Right kidney (tissue), 1 donor: ENCODE data around the gene ACOT9.
A peak's percentile ranks its signal among the peaks of the same experiment; 100 is the strongest.
"Not testable (repeated sequence)": the region's sequence is repeated elsewhere in the genome, so short reads cannot be mapped to it uniquely, and the experiment has no call there.

Source experiments
- DNase-seq: peaks from one replicate; pipeline ENCODE4 v3.0.0-alpha.2; 2016

ACOT9 gene

DNA sequence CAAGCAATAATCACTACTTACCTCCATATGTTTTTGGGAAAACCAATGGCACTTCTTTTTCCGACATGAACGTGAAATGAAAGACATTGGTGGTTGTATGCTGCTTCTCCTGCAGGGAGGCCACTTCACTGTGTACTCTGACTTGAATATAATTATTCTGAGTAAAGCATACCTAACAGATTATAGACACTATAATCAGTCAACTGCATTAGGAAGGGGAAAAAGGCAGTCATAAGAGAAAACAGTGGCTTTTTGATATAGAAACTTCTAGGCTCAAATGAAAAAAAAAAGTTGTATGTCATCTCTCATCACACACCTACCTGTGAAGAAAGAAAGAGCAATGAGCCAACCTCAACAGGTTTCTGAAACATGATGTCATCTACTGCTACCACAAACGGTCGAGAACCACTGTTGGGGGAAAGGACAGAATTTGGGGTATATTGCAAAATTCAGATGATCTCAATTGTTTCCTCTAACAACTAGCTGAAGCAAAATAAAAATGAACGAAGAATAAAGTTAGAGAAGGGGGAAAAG is 38.3 kb downstream of the ACOT9 start:
- no peak for DNase-seq

DNA sequence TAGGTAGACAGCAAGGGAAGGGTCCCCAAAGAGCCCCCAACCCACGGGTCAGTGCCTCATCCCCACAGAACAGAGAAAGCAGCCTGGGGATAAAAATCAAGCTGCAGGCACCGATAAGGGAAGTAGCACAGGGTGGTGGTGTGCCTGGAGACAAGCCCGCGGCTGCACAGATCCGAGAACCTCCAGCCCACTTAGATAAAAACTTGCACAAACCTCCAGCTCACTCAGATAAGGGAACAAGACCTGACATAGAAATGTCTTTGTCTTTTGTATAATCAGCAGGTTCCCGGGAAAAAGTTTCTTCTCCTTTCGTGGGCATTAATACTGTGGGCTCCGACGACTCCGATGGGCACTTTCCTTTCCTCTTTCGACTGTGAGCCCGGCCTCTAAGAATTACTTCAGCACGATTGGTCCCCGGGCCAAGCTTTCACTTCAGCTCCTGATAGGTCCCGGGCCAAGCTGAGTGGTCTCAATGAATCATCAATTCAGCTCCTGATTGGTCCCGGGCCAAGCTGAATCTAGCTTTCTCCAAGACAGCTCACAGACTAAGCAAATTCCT is 43.4 kb downstream of the ACOT9 start:
- no peak for DNase-seq

DNA sequence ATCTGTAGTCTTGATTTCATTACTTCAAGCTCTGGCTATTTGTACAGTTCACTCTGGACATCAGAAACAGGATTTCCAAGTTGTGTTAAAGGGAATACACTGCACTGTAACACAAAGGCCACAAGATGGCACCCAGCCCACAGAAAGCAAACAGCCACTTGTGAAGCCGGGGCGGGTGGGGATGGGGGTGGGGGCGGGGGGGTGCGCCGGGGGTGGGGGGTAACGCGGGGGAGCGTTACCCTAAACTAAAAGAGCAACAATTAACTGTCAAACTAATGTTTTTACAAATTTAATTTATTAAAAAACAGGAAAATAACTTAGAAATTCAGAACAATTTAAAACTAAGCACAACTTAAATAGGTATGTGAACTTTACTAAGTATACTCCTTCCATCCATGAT is 48.5 kb downstream of the ACOT9 start:
- DNase-seq, result no peak

DNA sequence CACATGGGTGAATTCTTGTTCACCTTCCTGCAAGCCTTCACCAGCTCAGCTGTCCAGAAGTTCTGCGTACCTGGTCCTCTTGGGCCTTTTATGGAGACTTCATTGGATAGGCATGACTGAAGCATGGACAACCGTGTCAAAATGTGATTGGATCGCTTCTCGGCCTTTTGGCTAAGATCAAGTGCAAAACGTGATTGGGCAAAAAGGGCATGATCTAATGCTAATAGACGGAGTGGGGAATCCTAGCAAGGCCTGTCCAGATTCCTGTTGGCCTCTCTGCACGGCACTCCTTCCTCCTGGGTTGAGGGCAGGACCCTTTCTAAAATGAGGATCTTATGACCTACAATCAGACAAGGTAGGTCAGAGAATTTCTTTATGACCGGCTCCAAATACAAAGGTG is 50.9 kb downstream of the ACOT9 start:
- DNase-seq, result no peak

DNA sequence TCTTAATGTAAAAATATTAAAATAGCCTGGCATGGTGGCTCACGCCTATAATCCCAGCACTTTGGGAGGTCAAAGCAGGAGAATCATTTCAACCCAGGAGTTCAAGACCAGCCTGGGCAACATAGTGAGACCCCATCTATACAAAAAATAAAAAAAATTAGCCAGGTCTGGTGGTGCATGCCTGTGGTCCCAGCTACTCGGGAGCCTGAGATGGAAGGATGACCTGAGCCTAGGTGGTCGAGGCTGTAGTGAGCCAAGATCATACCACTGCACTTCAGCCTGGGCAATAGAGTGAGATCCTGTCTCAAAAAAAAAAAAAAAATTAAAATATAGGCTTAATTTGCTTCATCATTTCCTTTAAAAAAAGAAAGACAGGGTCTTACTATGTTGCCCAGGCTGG is 66.6 kb downstream of the ACOT9 start:
- not testable (repeated sequence) for DNase-seq

DNA sequence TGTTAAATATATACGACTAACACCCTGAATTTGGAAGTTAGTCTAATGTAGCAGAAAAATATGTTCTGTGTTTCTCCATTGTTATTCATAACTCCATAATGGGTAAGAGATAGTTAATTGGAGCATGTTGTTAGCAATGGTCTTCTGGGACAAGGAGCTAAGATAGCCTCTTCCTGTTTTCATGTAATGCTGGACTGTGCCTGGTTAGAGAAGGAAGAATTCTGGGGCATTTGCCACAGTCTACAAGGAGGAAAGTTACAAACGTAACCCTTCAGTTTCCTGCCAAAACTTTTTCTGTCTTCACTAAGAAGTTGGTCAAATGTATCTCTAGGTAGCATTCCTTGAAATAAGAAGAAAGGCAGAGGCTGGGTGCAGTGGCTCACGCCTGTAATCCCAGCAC is 70.0 kb downstream of the ACOT9 start:
- no peak for DNase-seq

DNA sequence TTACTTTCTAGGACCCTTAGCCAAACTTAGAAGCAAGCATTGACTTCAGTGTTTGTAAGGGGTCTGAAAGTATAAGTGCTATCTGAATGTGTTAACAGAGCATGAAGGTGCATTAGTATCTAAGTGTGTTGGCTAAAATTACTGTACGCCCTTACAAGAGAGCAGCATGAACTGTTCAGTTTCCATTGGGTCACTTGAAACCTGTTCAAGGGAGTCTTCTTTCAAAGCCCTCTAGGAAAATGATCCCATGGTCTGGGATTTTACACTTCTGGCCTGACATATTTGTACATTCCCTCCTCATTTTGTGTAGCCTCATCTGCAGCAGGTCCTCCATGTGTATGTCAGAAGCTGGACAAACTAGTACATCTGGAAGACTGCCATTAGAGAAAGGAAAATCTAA is 72.5 kb downstream of the ACOT9 start:
- no peak for DNase-seq

DNA sequence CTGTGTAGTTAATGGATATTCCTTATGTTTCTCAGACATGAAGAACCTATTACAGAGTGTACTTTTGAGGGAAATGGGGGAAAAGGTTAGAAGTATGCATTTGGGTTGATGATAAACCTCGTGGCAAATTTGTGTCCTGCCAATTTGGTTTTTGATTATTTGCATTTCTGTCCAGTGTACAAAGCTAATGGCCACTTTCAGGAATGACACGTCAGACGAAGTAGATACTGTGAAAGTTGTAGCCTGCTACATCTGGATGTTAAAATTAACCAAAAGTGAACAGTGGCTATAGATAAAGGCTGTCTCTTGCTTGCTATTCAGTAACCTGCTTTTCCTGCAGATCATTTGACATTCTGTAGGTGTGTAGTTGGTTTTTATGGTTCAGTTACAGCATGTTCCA is 74.7 kb downstream of the ACOT9 start:
- peak; percentile 7 for DNase-seq

DNA sequence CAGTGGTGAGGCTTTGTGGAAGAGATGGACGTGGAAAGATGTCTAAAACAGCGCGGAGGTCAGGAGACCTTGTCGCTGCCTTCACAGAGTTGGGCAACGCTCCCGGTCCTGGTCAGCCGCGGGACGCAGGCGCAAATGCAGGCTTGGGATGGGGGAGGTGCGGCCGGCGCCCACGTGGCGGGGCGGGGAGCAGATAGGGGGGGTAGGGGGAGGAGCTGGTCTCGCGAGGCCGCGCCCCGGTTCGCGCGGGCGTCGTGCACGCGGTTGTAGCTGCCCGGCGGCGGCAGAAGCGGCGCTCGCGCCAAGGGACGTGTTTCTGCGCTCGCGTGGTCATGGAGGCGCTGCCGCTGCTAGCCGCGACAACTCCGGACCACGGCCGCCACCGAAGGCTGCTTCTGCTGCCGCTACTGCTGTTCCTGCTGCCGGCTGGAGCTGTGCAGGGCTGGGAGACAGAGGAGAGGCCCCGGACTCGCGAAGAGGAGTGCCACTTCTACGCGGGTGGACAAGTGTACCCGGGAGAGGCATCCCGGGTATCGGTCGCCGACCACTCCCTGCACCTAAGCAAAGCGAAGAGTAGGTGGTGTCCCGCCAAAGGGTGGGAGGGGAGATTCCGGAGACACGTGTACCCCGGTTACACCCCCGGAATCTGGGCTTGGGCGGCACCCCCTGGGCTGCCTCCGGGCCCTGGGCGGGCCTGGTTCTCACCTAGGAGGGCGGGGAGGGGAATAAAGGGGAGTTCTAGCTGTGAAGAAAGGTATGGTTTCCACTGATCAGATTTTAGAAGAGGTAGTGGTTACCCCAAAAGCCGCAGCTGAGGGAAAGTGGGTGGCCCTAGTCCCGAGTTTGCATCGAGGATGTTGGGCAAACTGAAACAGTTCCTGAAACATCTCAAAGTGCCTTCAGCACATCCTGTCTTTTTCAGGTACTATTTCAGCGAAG is 75.6 kb downstream of the ACOT9 start, which contains the start of gene PRDX4:
TSS of gene PRDX4 (plus strand) at position 255 of the 939 bp plus-strand sequence. CDS start at position 333, 78 bp downstream.
- peak; percentile 80 for DNase-seq

DNA sequence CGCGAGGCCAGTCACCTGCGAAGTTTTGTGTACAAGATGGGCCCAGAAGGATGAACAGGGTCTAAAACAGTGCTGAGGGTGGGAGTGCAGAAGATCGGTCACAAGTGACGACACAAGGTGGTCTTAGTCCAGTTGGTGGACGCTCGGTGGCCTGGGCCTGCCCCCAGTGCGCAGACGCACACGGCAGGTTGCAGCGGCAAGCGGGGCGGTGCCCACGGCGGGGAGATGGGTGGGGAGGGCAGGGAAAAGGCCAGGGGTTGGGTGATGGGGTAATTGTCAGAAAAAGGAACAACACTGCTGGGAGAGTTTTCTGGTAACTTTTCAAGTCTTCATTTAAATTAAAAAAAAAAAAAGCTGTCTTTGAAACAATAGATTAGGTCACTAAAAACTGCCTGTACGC is 76.8 kb downstream of the ACOT9 start:
- DNase-seq, result no peak

DNA sequence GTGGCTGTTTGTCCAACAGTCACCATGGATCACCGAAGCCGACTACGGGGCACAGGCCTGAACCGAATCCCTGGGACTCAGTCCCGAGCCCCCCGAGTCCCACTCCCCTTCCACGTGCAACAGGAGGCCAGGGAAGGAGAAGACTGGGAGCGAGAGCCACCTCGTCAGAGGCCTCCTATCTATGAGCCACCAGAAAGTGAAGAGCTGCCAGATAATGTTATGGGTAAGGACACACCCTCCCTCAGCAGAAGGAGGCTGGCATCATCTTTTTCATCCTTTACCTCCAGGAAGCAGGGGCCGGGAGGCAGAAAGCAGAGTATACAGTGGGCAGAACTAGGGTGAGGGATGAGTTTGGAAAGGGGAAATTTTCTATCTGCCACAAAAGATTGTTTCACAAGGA is 78.6 kb downstream of the ACOT9 start:
- no peak for DNase-seq

DNA sequence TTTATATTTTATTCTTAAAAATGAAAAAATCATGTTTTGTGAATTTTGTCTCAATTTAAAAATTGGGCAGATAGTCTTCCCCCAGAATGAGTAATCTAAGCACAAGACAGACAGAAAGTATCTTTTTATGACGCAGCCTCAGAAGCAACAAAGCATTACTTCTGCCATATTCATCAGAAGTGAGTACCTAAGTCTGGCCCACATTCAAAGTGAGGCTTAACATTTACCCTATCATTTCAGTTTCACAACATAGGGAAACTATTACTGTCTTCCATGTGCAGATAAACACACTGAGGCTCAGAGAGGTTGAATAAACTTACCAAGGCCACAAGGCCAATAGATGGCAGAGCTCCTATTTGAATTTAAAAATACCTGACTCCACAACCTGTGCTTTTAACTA is 80.2 kb downstream of the ACOT9 start:
- DNase-seq, result no peak

DNA sequence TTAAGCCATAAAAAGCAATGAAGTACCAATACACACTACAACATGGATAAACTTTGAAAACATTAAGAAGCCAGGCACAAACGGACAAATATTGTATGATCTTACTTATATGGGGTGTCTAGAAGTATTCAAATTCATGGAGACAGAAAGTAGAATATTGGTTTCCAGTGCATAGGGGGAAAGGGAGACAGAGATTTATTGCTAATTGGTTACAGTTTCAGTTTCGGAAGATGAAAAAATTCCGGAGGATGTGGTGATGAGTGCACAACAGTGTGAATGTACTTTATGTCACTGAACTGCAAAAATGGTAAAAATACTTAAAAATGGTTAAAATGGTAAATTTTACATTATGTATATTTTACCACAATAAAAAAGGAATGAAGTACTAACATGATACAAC is 80.9 kb downstream of the ACOT9 start:
- DNase-seq, result no peak

DNA sequence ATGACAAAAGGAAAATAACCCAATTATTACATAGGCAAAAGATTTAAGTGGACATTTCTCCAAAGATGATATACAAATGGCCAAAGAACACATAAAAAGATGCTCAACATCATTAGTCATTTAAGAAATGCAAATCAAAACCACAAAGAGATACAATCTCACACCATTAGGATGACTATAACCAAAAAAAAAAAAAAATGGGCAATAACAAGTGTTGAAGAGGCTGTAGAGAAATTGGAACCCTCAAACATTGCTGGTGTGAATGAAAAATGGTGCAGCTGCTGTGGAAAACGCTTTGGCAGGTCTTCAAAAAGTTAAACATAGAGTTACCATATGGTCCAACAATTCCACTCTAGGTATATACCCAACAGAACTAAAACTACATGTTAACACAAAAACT is 81.4 kb downstream of the ACOT9 start:
- DNase-seq, result no peak

DNA sequence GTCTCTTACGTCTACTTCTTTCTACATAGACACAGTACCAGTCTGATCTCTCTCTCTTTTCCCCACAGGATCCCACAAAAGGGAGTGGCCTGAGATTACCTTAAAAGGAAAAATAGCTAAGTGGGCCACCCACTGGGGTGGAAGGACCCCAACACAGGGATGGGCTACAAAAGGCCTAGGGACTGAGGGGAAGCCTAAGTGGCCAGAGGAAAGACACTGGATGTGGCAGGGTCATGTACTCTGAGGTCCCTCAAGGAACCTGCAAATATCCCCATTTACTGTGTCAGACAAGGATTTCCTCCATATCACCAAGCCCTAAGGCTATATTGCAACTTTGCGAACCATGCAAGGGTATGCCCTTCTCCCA is 82.3 kb downstream of the ACOT9 start:
- no peak for DNase-seq

DNA sequence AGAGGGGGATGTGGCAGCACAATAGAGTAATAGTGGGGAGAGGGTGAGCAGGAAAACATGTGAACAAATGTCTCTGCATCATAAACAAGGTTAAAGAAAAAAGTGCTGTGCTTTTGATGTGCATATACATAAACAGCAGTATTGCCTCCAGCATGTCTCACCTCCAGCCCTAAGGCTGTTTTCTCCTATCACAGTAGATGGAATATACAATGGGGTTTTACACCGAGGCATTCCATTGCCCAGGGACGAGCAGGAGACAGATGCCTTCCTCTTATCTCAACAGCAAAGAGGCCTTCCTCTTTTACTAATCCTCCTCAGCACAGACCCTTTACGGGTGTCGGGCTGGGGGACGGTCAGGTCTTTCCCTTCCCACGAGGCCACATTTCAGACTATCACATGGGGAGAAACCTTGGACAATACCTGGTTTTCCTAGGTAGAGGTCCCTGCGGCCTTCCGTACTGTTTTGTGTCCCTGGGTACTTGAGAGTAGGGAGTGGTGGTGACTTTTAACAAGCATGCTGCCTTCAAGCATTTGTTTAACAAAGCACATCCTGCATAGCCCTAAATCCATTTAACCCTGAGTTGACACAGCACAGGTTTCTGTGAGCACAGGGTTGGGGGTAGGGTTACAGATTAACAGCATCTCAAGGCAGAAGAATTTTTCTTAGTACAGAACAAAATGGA is 82.9 kb downstream of the ACOT9 start:
- DNase-seq, result not testable (repeated sequence)

DNA sequence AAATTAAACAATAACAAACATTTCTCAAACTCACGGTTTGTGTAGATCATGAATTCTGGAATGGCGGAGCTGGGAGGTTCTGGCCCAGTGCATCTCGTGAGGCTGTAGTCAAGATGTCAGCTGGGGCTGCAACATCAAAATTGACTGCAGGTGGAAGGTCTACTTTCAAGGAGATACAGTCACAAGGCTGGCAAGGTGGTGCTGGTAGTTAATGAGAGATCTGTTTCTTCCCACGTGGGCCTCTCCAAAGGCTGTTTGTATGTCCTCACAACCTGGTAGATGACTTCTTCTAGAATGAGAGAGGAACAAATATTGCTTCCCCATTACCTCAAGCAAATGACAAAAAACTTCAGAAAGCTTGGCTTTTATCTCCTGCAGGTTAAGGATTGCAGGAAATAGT is 83.7 kb downstream of the ACOT9 start:
- no peak for DNase-seq

DNA sequence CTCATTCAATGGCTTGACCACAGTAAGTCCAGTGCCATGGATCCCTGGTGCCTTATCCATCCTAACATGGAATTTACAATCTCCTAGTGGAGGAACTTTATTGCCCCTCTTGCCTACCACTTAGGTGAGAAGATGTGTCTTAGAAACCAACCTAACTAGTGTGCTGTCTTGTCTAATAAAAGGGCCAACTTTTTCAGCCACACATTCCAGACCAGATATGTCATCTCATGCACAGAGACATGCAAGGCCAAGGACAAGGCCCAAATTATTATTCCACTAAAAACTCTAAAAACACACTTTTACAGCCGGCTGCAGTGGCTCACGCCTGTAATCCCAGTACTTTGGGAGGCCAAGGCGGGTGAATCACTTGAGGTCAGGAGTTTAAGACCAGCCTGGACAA is 86.4 kb downstream of the ACOT9 start:
- DNase-seq, result no peak

DNA sequence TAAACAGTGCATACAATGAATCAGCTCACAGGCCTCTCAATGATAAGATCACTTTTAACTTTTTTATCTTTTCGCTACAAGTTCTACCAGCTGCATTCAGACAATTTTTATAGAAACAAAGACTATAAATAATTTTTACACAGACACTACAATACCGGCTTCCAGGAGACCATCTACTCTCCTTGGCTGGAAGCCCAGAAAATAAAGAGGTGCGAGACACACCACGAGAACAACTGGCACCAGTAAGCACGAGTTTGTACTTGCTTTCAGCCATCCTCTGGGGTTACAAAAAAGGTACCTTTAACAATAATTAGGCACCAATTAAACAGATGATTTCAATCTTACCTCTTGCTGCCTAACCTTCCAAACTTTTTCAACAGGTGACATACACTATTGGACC is 87.0 kb downstream of the ACOT9 start:
- DNase-seq, result no peak
